HG03442 (cell line): Measurements from ENCODE around the gene DOP1A.
A peak's percentile ranks its signal among the peaks of the same experiment; 100 is the strongest.
"Not testable (repeated sequence)": the region's sequence is repeated elsewhere in the genome, so short reads cannot be mapped to it uniquely, and the experiment has no call there.

Experiments
- ATAC-seq: cut with Tn5 transposase; IDR thresholded peaks from one replicate; pipeline ENCODE4 v1.9.1; 2021; ENCODE audit warnings: mild to moderate bottlenecking, moderate library complexity; ENCODE audit not compliant: unreplicated experiment

Gene DOP1A

DNA sequence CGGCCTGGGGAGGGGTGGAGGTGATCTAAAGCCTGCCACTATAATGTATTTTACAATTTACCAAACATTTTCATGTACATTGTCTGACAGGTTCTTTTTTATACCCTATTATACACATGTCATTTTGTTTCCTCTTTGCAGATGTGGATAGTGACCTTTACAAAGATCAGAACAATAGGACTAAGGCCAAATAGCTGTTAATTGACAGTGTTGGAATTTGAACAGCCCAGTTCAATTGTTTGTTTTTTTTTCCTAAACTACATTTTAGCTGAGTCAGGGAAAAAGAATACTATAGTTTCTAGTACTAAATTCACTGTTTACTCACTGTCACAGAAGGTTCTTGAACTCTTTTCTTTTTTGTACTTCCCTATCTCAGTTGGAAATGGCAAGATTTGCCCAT, 85.4 kb downstream of the DOP1A start:
- no peak for ATAC-seq

DNA sequence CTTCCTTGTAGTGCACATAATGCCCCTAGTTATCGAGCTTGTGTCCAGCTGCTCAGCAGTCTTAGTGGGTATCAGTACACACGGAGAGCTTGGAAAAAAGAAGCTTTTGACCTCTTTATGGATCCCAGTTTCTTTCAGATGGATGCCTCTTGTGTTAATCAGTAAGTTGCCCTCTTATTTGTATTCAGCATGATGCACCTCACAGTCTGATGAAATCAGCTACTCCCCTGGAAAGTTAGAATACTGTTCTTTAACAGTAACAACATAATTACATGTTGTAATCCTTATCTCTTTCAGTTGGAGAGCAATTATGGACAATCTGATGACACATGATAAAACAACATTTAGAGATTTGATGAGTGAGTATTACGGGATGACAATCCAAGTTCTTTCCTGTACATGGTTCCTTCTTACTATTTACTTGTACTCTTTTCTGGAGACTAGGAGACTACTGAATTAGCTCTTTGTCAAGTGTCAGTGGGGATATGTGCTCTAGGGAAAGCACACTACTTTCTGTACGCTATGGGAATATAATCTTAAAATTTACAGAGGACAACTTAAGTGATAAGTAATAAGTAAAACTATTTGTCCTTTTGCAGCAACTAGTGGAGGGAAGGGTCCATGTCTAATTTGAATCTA, 86.5 kb downstream of the DOP1A start:
- no peak for ATAC-seq

DNA sequence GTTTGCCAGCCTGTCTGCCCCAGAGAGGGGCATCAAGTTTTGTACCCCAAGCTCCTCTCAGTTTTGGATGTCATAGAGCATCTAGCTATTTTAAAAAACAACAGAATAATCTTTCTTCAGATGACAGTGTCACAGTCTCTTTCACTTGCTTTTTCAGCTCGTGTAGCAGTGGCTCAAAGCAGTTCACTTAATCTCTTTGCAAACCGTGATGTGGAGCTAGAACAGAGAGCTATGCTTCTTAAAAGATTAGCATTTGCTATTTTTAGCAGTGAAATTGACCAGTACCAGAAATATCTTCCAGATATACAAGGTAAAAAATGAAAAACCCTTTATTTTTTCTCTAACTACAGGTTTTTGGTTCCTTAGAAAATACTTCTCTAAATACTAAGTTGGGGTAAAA, 88.3 kb downstream of the DOP1A start:
- no peak for ATAC-seq

DNA sequence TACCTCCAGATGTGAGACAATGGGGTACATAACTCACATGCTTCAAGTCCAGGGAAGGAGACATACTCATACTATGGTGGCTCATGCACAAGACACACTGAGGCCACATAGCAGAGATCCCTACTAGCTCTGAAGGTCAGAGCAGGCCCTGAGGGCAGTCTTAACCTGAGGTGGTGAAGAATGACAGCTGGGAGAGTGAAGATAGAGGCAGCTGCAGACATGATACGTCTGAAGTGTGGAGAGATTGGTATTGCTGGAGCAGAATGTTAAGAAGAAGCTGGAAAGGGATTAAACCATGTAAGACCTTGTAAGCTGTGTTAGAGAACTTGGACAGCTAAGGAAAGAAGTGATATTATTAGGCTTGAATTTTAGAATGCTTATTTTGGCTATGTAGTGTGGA, 92.7 kb downstream of the DOP1A start:
- no peak for ATAC-seq

GRCh38 chr6:83167726-83168278, 100.3 kb downstream of the DOP1A start:
- ATAC-seq: no peak

DNA sequence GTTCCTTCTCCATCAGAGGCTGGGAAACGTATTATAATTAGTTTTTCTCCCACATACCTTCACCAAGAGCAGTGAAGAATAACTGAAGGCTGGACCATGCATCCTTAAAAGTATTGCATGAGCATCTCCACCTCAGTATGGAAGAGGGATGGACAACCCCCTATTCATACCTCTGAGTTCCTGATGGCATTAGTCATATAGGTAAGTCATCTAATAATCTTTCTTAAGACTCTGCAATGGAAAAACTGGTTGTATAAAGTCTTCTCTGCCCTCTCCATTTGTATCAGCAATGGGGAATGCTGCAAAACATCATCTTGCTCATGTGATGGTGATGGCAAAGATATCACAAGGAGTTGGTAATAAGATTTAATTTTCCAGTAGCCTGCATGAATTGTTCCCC, 101.1 kb downstream of the DOP1A start:
- ATAC-seq: no peak

DNA sequence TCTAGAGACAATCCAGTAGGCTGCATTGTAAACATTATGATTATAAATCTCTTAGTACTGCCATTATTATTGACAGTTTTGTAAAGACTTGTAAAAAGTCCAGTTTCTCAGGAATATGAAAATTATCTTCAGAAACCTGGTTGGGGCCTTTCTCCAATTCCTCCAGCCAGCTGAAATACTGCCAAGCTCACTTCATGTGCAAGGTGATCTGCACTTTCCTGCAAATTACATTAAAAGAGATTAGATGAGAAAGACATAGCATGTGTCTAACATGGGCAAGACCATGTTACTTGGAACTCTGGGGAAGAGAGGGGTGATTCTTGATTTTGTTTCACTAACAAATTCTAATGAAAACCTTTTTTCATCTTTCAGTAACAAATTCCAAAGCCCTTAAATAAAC, 101.6 kb downstream of the DOP1A start:
- ATAC-seq: no peak

GRCh38 chr6:83169511-83169910, 102.0 kb downstream of the DOP1A start:
- no peak for ATAC-seq

DNA sequence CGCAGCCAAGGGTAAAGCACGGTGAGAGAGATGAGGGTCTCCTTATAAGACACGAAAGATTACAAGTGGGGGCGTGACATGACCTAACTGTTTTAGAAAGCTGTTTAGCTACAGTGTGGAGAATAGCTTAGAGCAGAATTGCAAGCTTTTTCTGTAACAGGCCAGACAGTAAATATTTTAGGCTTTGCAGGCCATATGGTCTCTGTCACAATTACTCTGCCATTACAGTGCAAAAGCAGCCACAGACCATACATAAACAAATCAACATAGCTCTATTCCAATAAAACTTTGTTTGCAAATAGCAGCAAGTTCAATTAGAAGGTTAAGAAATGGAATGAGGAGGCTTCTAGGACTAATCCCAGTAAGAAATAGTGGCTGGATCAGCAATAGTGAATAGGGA, 108.8 kb downstream of the DOP1A start:
- no peak for ATAC-seq

DNA sequence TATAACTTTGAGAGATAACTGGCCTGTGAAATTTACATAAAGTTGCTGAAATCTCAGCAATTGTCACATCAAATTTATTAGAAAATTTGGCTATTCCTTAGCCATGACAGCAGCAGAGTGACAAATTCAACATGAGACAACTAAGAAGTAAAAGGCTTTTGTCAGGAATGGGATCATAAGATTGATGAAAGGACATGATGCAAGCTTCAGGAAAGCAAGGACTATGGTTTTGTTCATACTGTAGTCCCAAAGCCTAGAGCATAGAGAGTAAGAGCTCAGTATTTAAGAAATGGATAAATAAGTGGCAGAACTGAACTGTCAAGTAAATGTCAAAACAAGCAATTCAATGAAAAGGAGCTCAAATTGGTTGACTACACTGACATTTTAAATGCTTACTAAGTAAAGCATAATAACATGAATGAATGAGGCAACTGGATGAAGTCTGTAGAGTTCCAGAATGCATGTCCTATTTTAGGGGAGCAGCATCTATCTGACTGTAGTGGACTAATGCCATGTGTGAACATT, 113.0 kb downstream of the DOP1A start:
- ATAC-seq: no peak

GRCh38 chr6:83182114-83182513, 114.6 kb downstream of the DOP1A start:
- no peak for ATAC-seq

GRCh38 chr6:83183082-83183828, 115.8 kb downstream of the DOP1A start:
- no peak for ATAC-seq

- no peak for ATAC-seq
Observed at GRCh38 chr6:83185096-83185495, 117.6 kb downstream of the DOP1A start.

- no peak for ATAC-seq
Observed at GRCh38 chr6:83188501-83188900, 121.0 kb downstream of the DOP1A start.

DNA sequence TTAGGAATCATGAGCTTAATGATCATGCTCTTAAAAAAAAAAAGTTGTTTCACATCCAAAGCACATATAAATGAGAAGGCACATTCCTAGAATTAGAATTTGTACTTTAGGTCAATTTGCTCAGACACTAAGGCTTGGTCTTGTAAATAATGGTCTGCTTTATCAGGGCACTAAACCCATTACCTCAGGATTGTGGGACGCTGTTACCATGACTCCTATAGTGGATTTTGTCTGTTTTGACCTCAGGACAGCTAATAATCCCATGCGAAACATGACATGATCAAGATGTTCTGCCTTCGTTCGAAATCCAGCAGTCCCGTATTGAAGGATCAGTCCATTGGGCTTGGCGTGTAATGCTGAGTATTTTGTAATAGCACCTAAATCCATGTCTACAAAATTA, 123.2 kb downstream of the DOP1A start:
- no peak for ATAC-seq

- ATAC-seq: not testable (repeated sequence)
Observed at GRCh38 chr6:83191974-83192373, 124.5 kb downstream of the DOP1A start.

GRCh38 chr6:83192456-83192855, 125.0 kb downstream of the DOP1A start:
- no peak for ATAC-seq

GRCh38 chr6:83192871-83193746, 125.6 kb downstream of the DOP1A start, which contains the start of the genes PGM3 and RWDD2A:
Gene PGM3 (minus strand): TSS chr6:83193265. CDS start chr6:83191012, 2,253 bp downstream.
Gene RWDD2A (plus strand): TSS chr6:83193357. CDS start chr6:83194452, 1,095 bp downstream.
- peak; percentile 97 for ATAC-seq

DNA sequence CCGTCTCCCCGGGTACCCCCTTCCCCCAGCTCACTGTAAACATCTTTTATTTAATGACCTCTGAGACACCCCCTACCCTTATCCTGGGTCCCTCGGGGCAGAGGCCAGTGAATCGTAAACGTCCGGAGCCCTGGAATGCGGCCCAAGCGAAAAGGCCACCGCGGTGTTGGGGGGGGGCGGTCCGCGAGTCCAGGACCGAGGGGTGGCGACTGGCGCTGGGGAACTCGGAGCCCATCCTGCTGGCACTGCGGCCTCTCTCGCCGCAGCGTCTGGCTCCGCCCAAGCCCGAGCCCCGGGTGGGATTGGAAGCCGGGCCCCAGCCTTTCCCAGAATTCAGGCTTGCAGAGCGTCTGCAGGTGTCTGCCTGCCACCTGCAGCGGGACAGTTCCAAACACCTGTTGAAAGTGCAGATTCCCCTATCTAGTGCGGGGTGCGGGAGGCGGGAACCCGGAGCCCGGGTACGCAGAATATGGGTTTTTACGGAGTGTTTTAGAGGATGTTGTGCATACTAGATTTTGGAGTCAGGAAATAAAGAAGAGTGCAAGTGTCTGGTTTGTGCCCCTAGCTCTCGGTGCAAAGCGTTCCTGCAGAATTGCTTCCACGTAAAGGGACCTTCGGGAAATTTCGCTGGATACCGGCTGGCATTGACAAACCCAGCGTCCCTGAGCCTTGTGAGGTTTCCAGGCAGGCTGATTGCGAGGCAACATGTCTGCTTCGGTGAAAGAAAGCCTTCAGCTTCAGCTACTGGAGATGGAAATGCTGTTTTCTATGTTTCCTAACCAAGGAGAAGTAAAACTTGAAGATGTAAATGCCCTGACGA, 126.5 kb downstream of the DOP1A start:
- peak; percentile 20 for ATAC-seq
